22Rv1 (cell line): ENCODE measurements around the gene RSF1.

Experiments
- ZFX ChIP-seq: fragments of 450-650 bp; IDR thresholded peaks from 2 replicates; pipeline ENCODE4 v1.6.1; 2017; ENCODE audit warnings: antibody characterized with exemption, borderline replicate concordance
- TF ChIP-seq, protein P1 (sequence below): fragments of 450-650 bp; IDR thresholded peaks from 2 replicates; pipeline ENCODE4 v1.5.1; 2017; ENCODE audit warnings: mild to moderate bottlenecking

DNA sequence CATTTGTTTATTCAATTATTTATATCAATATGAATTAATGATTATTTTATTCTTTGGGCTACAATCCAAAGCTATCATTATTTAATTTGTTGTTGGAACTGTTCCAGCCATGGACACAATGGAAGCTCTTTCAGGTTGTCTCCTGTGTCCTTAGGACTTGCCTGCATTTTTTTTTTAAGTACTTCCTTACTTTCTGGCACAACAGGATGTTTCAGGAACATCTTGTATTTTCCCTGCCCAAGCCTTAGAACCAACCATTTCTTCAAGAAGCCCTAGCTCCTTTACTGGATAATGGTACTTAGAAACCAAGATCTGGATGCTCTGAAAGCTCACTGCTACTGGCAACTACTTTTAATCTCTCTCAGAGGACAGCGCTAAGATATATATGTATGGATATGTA lies 125.1 kb downstream of the RSF1 start:
- TF ChIP-seq, protein P1, sequence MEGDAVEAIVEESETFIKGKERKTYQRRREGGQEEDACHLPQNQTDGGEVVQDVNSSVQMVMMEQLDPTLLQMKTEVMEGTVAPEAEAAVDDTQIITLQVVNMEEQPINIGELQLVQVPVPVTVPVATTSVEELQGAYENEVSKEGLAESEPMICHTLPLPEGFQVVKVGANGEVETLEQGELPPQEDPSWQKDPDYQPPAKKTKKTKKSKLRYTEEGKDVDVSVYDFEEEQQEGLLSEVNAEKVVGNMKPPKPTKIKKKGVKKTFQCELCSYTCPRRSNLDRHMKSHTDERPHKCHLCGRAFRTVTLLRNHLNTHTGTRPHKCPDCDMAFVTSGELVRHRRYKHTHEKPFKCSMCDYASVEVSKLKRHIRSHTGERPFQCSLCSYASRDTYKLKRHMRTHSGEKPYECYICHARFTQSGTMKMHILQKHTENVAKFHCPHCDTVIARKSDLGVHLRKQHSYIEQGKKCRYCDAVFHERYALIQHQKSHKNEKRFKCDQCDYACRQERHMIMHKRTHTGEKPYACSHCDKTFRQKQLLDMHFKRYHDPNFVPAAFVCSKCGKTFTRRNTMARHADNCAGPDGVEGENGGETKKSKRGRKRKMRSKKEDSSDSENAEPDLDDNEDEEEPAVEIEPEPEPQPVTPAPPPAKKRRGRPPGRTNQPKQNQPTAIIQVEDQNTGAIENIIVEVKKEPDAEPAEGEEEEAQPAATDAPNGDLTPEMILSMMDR, result no peak
- TF ChIP-seq ZFX, result no peak
